H7 (cell line): ENCODE measurements around the gene TMEM198. TPM values are rescaled to one million over a fixed set of nuclear protein-coding genes. Genes with fewer than 3 reads are reported as not detected.

ENCODE experiments used
- DNase-seq: peaks from one replicate; pipeline ENCODE4 v3.0.0; 2012
- H3K27me3 ChIP-seq: 2 replicates; pipeline ENCODE4 v1.6.0; 2011; ENCODE audit warnings: mild to moderate bottlenecking, low read length; ENCODE audit not compliant: control insufficient read depth, insufficient read depth
- H3K36me3 ChIP-seq: replicated peaks from 2 replicates; pipeline ENCODE4 v1.5.1; 2011; ENCODE audit warnings: low read length; ENCODE audit not compliant: control insufficient read depth, insufficient read depth
- H3K4me3 ChIP-seq: 2 replicates; pipeline ENCODE4 v1.5.1; 2011; ENCODE audit warnings: low read depth, mild to moderate bottlenecking, control low read depth, low read length, moderate library complexity; ENCODE audit not compliant: insufficient read depth
- total RNA-seq: library from RNA; depleted of rRNA; stranded (reverse); fragments of >200 nt; shearing (Covaris generic); gene quantifications from 2 replicates; pipeline ENCODE4 v1.2.3, GENCODE V29; 2014

The TMEM198 gene
- total RNA-seq, 1 experiment from 2014 or later, result 4.2 TPM

GRCh38 chr2:219527472-219527871 lies 16.4 kb upstream of the TMEM198 start:
- H3K27me3 ChIP-seq, result peaks cover 16% of the 10 kb centered on the region
- no peak for DNase-seq

DNA sequence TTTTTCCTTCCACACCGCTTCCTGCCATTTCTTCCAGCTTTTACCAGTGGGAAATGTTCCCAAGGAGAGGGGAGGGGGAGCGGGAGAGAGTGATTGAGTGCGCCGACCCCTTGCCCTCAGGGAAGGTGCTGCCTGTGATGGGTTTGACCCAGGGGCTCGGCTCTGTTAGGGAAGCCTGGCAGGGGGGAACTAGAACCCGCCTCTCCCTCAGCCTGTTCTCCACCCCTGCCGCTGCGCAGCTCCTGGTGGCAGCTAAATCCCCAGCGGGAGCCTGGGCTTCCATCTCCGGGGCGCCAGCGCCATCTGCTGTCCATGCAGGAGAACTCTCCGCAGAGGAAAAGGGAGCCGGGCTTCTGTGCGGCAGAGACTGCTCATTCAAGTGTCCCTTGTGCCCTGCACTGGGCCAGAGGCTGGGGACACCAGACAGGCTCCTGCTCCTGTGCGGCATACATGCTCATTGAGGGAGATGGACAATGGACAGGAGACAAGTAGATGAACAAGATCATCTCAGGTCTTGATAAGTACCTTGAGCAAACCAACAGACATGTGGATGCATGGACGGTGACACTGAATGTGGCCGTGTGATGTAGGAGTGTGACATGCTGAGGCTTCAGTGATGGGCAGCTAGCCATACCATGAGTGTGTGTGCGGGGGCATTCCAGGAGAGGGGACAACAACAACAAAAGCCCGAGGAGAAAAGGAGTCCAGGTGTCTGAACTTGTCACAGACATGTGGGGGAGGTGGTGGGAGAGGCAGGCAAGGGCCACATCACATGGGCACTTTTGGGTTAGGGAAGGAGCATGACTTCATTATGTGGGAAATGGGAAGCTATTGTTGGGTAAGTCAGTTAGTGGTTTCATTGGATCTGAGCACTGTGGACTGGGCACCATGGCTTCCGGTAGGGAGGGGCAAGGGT lies 13.5 kb upstream of the TMEM198 start:
- Histone ChIP-seq H3K27me3 (peaks cover 16% of the 10 kb centered on the region), H3K4me3 (peak overlapping the region; percentile 29), H3K36me3 (no peaks in the 10 kb centered on the region)
- peak; percentile 97 for DNase-seq

More at GRCh38 chr2:219527472-219527871, 16.4 kb upstream of the TMEM198 start:
- Histone ChIP-seq H3K36me3 (no peaks in the 10 kb centered on the region), H3K4me3 (no peak overlapping the region)

- no peak for DNase-seq
- no peak overlapping the region for H3K4me3 ChIP-seq
- H3K27me3 ChIP-seq, result peaks cover 14% of the 10 kb centered on the region
- no peaks in the 10 kb centered on the region for H3K36me3 ChIP-seq
These were observed 12.0 kb upstream of the TMEM198 start for GRCh38 chr2:219531639-219532377.

GRCh38 chr2:219532378-219532649 lies 11.5 kb upstream of the TMEM198 start:
- Histone ChIP-seq H3K4me3 (no peak overlapping the region), H3K36me3 (no peaks in the 10 kb centered on the region)

DNA sequence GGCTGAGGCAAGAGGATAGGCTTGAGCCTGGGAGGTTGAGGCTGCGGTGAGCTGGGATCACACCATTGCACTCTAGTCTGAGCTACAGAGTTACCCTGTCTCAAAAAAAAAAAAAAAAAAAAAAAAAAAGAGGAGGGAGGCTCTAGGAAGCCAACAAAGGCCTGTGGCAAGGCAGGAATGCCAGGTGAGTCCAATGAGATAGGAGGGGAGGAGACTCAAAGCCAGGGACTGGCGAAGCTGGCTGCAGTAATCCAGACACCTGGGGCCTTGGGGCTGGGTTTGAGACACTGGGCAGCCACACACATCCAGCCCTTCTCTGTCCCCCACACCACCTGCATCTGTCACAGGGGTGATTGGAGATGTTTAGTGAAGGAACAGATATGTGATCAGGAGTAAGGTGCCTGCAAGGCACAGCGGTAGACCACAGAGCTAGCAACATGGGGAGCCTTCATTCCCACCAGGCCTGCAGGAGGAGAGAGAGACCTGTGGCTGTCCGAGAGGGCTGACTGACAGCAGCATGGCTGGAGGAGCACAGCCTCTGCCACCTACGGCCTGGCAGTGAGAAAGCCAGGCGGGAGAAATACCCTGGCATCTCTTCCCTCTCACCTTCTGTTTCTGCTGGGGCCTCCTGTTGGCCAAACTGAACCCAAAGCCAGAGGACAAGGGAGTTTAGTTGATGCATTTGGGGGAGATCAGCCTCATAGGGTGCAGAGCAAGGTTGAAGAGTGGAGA lies 9.7 kb upstream of the TMEM198 start:
- no peak overlapping the region for H3K4me3 ChIP-seq
- no peaks in the 10 kb centered on the region; the same call in 1 of the 2 replicates for H3K36me3 ChIP-seq
- DNase-seq, result peak; percentile 85
- peaks cover 8% of the 10 kb centered on the region for H3K27me3 ChIP-seq

More at GRCh38 chr2:219532378-219532649, 11.5 kb upstream of the TMEM198 start:
- DNase-seq, result no peak
- peaks cover 13% of the 10 kb centered on the region for H3K27me3 ChIP-seq

DNA sequence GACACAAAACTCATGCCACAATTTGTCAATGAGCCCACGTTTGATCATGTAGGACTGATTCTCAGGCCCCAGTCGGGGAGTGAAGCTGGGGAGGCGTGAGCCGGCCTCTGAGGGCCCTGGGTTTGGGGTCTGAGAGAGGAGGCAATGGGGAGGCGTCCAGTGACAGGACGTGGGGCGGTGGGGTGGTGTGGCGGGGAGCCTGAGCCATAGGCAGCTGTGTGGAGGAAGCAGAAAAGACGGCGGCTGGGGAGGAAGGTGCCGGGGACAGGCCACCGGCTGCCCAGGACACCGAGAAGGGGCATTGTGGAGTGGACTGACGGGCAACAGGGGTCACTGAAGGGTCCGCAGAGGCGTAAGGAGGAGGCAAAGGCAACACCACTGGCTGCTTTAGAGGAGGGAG lies 7.4 kb upstream of the TMEM198 start:
- no peak overlapping the region for H3K4me3 ChIP-seq
- H3K36me3 ChIP-seq, result peaks cover 10% of the 10 kb centered on the region
- no peak for DNase-seq
- no peaks in the 10 kb centered on the region for H3K27me3 ChIP-seq

- H3K4me3 ChIP-seq, result no peak overlapping the region
- H3K36me3 ChIP-seq, result peaks cover 10% of the 10 kb centered on the region
- DNase-seq, result no peak
- H3K27me3 ChIP-seq, result no peaks in the 10 kb centered on the region
These were observed 6.9 kb upstream of the TMEM198 start for GRCh38 chr2:219536967-219537366.

DNA sequence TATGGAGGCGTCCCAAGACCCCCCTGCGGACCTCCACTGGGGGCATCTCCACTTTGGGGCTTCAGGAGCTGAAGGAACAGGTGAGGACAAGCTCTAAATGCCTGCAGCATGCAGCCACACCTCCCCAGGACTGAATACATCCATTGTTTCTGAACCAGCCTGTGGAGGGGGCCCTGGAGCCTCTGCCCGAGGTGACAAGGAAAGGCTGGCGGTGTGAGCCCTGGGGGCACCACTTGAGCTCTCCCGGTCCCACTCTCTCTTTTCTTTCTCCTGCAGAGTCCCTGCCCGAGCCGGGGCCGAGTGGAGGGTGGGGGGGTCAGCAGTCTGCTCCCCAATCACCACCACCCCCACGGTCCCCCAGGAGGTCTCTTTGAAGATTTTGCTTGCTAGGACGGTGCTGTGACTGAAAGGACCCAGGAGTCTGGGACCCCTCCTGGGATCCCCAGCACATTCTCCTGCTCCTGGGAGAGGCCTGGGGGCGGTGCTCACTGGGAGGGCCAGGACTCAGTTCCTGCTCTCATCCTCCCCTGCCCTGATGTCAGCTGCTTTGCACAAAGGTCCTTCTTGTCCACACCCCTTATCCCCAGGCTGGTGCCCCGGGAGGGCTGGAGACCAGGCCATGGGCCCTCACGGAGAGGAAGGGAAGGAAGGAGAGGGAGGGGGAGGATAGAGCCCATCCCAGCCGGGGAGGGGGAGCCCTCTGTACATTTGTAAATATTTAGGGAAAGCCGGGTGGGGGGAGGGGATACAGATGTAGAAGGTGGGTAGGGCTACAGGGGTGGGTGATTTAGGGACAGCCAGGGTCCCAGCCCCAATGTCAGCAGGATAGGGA lies 6.0 kb upstream of the TMEM198 start:
- H3K27me3 ChIP-seq, result no peaks in the 10 kb centered on the region
- peaks cover 10% of the 10 kb centered on the region for H3K36me3 ChIP-seq
- H3K4me3 ChIP-seq, result no peak overlapping the region
- DNase-seq, result peak; percentile 86

GRCh38 chr2:219538504-219538951 lies 5.3 kb upstream of the TMEM198 start:
- no peaks in the 10 kb centered on the region for H3K27me3 ChIP-seq
- peaks cover 10% of the 10 kb centered on the region for H3K36me3 ChIP-seq
- no peak for DNase-seq
- H3K4me3 ChIP-seq, result no peak overlapping the region

DNA sequence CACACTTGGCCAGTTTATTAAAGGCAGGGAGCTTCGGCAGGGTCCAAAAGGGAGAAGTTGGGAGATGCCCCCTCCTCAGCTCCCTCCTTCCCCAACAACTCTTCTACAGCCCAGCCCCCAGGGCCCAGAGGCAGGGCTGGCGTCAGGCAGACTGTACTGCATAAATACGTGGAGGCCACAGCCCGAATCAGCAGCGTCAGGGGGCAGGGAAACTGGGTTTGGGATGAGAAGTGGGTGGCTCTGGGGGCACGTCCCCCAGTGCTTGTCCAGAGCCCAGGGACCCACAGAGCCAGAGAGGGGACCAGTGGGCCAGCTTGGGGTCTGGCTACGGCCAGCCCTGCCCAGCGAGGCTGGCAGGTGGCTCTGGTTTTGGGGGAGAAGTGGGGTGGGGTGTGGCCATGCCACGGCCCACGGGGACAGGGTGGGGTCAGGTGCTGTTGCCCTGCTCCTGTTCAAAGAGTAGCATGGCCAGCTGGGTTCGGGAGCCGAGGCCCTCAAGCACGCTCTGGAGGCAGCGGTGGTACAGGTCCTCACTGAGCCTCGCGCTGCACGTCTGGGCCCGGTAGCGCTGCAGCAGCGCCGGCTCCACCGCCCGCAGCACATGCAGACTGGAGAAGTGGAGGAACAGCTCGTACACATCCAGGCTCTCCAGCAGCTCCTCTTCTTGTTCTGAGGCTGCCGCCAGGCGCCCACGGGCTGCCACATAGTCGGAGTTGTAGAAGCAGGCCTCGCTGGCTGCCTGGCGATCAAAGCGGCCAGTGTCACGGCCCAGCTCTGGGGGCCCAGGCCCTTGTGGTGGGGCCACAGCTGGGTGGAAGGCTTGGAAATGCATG lies 4.7 kb upstream of the TMEM198 start:
- H3K27me3 ChIP-seq, result peaks cover 2% of the 10 kb centered on the region; the same call in 1 of the 2 replicates
- H3K4me3 ChIP-seq, result no peak overlapping the region
- DNase-seq, result no peak
- H3K36me3 ChIP-seq, result peaks cover 10% of the 10 kb centered on the region

GRCh38 chr2:219539926-219540678 lies 3.7 kb upstream of the TMEM198 start:
- H3K27me3 ChIP-seq, result peaks cover 7% of the 10 kb centered on the region; the same call in 1 of the 2 replicates
- DNase-seq, result no peak
- H3K36me3 ChIP-seq, result peaks cover 10% of the 10 kb centered on the region
- no peak overlapping the region for H3K4me3 ChIP-seq

- Histone ChIP-seq H3K4me3 (no peak overlapping the region), H3K27me3 (peaks cover 9% of the 10 kb centered on the region; the same call in 1 of the 2 replicates)
- DNase-seq, result no peak
These were observed 2.9 kb upstream of the TMEM198 start for GRCh38 chr2:219540784-219541504.

More at GRCh38 chr2:219540784-219541504, 2.9 kb upstream of the TMEM198 start:
- peaks cover 10% of the 10 kb centered on the region for H3K36me3 ChIP-seq
